Stimulated activated CD8-positive, alpha-beta memory T cell treated with anti-CD3 and anti-CD28 coated beads, Interleukin-15, amount 100 ng/mL, for 24 hours (primary cell): ENCODE measurements around the gene P2RY11.

Experiments used
- DNase-seq: peaks from one replicate; pipeline ENCODE4 v3.0.0-alpha.2; 2020; ENCODE audit warnings: low read depth

P2RY11 gene

GRCh38 chr19:10111405-10111811 lies at the start of gene P2RY11:
Gene P2RY11, plus strand, starts transcription at chr19:10111693. Its CDS starts 29 bp downstream, at chr19:10111722.
- DNase-seq: no peak

GRCh38 chr19:10061717-10062310 lies 49.7 kb upstream of the P2RY11 start:
- DNase-seq: no peak

GRCh38 chr19:10068205-10068604 lies 43.3 kb upstream of the P2RY11 start:
- no peak for DNase-seq

- DNase-seq: no peak
Observed at GRCh38 chr19:10069046-10069445, 42.4 kb upstream of the P2RY11 start.

- DNase-seq: no peak
Observed at GRCh38 chr19:10070730-10071446, 40.6 kb upstream of the P2RY11 start.

- DNase-seq: no peak
Observed at GRCh38 chr19:10074153-10074552, 37.3 kb upstream of the P2RY11 start.

GRCh38 chr19:10076535-10076934 lies 35.0 kb upstream of the P2RY11 start:
- no peak for DNase-seq

GRCh38 chr19:10078329-10078728 lies 33.2 kb upstream of the P2RY11 start:
- no peak for DNase-seq

- DNase-seq: no peak
Observed at GRCh38 chr19:10079031-10079453, 32.5 kb upstream of the P2RY11 start.

- DNase-seq: no peak
Observed at GRCh38 chr19:10083911-10084310, 27.6 kb upstream of the P2RY11 start.

- no peak for DNase-seq
Observed at GRCh38 chr19:10084803-10085202, 26.7 kb upstream of the P2RY11 start.

GRCh38 chr19:10085641-10086590 lies 25.6 kb upstream of the P2RY11 start, which contains the start of gene SHFL:
Gene SHFL, plus strand, starts transcription at chr19:10086317. Its CDS starts 111 bp downstream, at chr19:10086428.
- DNase-seq: peak; percentile 64

- no peak for DNase-seq
Observed at GRCh38 chr19:10086591-10087192, 24.8 kb upstream of the P2RY11 start.

- no peak for DNase-seq
Observed at GRCh38 chr19:10087296-10088061, 24.0 kb upstream of the P2RY11 start.

GRCh38 chr19:10088949-10089554 lies 22.4 kb upstream of the P2RY11 start:
- no peak for DNase-seq

- no peak for DNase-seq
Observed at GRCh38 chr19:10089801-10090375, 21.6 kb upstream of the P2RY11 start.

GRCh38 chr19:10091370-10091687 lies 20.2 kb upstream of the P2RY11 start:
- DNase-seq: no peak

- no peak for DNase-seq
Observed at GRCh38 chr19:10091895-10092641, 19.4 kb upstream of the P2RY11 start.

GRCh38 chr19:10092648-10093294 lies 18.7 kb upstream of the P2RY11 start:
- no peak for DNase-seq
